H4 (cell line): Measurements from ENCODE around the gene CCDC134. TPM values are rescaled to one million over a fixed set of nuclear protein-coding genes. Genes with fewer than 3 reads are reported as not detected.

Experiments
- DNase-seq: peaks from one replicate; pipeline ENCODE4 v3.0.0-alpha.2; 2015; ENCODE audit warnings: low spot score
- total RNA-seq: library from RNA; depleted of rRNA; stranded (reverse); fragments of >200 nt; shearing (Covaris generic); gene quantifications from 2 replicates; pipeline ENCODE4 v1.2.3, GENCODE V29; 2014; rRNA removed

The CCDC134 gene
- total RNA-seq, result 8.1 and 10.6 TPM in 2 replicates

DNA sequence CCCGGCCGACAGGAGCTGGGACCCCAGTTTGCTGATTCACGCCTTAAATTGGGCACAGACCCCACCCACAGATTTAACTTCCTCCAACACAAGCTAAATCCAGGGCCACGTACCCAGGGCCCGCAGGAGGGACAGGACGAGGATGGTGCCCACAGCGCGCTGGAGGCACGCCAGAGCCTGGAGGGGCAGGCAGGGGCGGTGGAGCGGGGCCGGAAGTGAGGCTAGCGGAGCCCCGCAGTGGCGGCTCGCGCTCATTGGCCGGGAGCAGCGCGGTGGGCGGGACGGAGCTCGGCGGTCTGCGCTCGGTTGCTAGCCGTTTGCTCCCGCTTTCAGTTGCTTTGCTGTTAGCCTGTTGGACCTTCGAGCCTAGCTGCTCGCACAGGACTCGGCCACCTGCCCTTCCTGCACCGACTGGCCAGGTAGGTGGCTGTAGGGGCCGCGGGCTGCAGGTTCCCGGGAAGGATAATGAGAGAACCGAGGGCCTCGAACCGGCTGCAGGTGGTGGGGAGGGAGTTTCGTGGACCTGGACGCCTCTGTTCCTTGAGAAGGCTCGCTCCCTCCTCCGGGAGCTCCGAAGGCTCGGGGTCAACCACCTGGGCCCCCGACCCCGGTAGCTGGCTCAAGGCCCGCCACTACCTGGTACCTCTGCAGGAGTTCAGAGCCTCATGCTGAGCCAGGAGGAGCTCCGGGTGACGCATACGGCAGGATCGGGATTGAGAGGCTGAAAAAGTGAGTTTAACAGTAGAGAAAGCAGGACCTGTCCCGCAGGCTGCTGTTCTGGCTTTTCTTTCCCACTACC lies at the start of gene CCDC134:
Gene CCDC134, plus strand, starts transcription at position 332 of the 799 bp plus-strand sequence. CDS start 8,212 bp downstream, outside the sequence.
- DNase-seq, result peak; percentile 89

DNA sequence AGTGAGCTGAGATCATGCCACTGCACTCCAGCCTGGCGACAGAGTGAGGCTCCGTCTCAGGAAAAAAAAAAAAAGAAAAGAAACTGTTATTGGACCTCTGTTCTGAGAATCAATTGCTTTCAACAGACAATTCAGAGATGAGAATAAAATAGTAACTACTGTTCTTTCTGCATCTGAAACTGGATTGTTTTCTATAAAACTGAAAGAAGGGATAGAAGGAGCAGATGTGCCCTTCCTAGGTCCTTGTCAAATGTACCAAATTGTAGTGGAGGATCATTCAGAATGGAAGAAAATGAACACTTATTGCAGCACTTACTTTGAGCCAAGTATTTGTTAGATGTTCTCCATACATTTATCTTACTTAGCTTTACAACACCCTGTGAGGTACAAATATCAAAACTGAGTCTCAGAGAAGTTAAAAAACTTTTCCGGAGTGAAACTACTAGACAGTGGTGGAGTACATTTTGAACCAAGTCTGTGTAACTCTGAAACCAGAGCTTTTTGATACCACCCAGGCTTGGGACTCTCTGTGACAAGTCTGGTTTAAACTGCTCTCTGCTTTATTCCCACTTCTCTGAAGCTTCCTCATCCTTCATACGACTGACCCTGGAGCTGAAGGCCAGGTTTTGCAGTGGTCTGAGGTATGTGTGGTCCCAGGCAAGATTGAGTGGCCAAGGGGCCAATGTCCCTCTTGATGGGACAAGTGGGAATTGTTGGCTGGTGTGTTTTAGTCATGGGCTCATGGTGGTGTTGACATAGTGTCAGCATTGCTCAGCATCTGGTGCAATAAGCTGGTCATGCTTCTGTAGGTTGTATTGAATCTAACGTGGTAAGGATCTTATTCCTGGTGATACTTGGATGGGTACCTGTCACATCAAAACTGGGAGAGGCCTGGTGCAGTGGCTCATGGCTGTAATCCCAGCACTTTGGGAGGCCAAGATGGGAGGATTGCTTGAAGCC lies 48.2 kb upstream of the CCDC134 start:
- DNase-seq, result no peak

DNA sequence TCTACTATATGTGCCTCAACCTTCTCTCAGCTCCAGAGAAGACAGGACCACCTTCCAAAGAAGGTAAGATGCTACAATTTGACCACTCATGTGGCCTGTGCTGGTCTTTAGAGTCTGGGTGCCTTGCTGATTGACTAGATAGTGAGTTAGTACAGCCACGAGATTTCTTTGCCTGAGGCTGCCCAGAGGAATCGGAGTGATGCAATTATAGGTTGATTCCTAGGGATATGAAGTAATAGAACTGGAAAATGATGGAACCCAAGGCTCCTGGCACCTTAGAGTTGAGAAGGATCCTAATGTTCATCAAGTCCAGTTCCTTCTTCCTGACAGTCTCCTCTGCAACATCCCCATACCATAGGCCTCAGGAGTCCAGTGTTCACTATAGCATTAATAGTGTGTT lies 46.5 kb upstream of the CCDC134 start:
- no peak for DNase-seq

DNA sequence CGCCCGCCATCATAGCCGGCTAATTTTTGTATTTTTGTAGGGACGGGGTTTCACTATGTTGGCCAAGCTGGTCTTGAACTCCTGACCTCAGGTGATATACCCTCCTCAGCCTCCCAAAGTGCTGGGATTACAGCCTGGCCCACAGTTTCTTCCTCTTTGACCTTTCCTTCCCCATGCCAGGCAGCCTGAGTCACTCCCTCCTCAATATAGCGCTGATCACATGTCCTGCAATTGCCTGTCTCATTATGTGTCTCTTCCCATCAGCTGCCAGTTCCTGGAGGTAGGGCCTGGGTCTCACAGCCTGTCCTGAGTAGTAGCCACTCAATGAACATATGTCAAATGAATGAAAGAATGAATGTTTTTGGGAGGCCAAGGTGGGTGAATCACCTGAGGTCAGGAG lies 43.0 kb upstream of the CCDC134 start:
- DNase-seq, result no peak

DNA sequence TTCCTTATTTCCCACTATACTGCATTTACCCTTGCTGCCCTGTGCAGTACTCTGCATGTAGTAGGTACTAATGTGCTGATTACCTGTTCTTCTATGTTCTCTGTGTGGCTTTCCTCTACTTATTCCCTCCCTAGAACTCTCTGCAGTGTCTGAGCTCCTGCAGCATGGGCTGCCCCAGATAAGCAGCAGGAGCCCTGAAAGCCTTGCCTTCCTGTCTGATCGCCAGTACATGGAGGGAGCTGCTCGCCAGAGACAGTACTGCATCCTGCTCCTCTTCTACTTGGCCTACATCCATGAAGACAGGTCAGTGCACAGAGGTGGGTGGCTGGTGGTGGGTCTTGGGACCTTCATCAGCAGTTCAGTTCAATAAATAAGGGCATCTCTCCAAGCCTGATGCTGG lies 42.2 kb upstream of the CCDC134 start:
- no peak for DNase-seq

DNA sequence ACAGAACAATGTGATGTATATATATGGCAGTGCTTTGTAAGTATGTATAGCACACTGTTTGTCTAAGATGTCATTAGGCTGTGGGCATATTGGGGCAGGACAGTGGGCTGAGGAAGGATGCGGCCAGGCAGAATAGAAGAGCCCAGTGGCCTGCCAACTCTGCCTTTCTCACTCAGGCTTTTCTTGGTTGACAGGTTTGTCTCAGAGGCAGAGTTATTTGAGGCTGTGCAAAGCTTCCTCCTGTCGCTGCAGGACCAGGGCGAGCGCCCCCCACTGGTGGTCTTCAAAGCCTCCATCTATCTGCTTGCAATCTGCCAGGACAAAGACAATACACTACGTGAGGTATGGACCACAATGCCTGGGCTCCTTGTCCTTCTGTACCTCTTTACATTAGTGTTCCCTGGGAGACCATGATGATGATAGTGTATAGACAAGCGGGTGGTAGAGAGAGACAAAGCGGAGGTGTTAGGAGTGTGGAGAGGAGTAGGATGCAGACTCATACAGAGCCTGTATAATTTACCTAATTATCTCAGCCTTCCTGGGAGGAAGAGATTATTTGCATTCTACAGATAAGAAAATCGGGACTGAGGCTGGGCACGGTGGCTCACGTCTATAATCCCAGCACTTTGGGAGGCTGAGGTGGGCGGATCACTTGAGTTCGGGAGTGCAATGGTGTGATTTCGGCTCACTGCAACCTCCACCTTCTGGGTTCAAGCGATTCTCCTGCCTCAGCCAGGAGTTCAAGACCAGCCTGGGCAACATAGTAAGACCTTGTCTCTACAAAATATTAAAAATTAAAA lies 37.3 kb upstream of the CCDC134 start:
- DNase-seq, result no peak

DNA sequence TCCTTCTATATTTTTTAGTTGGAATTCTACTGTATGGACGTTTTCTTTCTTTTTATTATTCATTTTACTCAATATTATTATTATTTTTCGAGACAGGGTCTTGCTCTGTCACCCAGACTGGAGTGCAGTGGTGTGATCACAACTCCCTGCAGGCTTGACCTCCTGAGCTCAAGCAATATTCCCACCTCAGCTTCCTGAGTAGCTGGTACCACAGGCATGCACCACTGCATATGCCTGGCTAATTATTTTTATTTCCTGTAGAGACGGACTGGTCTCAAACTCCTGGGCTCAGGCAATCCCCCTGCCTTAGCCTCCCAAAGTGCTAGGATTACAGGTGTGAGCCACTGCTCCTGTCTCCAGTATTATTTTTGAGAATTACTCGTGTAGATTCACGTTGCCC lies 34.0 kb upstream of the CCDC134 start:
- no peak for DNase-seq

DNA sequence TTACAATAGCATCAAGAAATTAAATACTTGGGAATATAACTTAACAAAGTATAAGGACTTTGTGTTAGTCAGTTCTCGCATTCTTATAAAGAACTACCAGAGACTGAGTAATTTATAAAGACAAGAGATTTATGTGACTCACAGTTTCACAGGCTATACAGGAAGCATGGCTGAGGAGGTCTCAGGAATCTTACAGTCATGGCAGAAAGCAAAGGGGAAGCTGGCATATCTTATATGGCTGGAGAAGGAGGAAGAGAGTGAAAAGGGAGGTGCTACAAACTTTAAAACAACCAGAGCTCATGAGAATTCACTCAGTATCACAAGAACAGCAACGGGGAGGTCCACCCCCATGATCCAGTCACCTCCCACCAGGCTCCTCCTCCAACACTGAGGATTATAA lies 32.0 kb upstream of the CCDC134 start:
- DNase-seq, result peak; percentile 19

DNA sequence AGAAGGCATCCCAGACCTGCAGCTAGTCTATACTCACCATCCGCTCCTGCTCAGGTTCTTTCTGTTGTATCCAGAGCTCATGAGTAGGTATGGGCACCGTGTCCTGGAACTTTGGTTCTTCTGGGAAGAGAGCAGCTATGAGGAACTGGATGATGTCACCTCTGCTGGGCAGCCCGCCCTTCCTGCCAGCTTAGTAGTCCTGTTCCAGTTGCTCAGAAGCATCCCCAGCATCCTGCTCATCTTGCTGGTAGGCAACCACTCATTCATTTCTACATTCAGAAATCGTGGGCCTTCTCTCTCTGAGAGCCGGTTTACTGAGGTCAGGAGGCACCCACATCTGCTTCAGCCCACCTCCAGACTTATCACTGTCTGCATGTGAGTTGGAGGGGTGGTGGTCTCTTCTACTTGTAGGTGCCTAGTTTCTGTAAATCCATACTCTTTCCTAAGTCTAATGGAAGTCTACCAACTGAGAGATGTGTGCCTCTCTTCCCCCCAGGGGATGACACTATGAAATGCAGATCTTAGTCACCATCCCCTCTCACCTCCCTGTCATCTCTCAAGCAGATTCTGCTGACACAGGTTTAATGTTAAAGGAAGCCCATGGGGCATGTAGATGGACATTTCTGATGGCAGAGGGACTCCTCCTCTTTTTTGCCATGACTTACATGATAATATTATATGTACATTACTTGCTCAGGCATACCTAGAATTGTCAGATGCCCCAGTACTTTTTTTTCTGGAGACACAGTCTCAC lies 29.6 kb upstream of the CCDC134 start:
- no peak for DNase-seq

DNA sequence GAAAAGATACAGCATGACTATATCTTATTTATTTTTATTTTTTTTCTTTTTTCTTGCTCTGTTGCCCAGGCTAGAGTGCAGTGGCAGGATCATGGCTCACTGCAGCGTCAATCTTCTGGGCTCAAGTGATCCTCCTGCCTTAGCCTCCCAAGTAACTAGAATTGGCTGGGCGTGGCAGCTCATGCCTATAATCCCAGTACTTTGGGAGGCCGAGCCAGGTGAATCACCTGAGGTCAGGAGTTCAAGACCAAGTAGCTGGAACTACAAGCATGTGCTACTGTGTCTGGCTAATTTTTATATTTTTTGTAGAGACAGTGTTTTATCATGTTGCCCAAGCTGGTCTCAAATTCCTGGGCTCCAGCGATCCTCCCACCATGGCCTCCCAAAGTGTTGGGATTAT lies 28.3 kb upstream of the CCDC134 start:
- no peak for DNase-seq

DNA sequence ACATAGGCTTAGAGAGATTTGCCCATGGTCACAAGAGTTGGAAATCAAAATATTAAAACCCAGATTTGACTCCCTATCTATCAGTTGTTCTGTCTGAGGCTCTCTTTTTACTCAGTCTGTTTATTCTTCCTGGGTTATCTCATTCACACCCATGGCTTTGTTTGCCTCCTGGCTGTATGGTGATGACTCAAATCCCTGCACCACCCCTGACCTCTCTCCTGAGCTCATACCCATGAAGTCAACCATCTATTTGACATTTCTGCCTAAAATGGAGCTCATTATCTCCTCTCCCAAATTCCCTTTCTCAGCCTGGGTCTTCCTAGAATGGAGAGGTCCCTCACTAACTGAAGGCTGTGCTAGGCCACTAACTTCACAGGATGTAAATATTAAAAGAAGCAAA lies 27.8 kb upstream of the CCDC134 start:
- no peak for DNase-seq

DNA sequence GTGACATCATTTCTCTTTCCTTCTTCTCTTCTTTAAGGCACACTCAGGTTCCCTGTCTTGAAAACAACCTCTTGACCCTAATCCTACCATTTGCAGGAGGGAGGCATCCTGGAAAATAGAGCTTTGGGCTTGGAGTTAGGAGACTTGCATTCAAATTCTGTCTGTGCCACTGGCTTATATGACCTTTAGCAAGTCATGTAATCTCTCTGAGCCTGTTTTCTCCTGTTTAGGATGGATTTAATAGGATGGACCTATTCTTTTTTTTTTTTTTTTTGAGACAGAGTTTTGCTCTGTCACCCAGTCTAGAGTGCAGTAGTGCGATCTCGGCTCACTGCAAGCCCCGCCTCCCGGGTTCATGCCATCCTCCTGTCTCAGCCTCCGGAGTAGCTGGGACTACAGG lies 25.1 kb upstream of the CCDC134 start:
- no peak for DNase-seq

DNA sequence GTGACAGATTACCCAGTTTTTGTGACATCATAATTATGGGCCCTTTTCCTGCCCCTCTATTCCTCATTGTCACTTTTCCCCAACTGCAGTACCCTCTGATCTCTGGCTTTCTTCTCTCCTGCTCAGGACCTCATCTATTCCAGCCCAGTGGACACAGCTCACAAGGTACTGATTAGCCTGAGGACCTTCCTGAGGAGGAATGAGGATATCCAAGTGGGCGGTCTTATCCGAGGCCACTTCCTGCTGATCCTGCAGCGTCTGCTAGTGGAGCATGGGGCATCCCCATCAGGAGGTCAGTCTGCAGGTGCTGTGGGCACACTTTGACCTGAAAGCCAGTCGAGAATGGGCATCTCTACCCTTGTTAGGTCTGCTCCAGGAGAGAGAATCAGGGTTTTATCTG lies 24.5 kb upstream of the CCDC134 start:
- DNase-seq, result no peak

DNA sequence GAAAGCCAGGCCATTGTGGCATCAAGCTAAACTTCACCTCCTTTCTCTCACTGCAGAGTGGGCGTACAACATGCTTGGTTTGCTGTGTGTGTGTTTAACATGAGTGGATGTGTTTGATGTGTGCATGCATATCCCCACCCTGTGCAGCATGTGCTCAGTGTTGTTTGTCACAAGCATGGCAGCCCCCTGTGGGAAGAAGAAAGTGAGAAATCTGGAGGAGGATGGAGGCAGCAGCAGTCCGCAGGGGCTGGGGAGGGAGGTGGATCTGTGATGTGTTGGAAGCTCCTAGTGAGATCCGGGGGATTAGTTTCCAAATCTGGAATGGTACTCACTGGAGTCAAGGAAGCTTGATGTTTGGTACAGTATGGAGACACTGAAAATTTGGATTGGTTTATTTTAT lies 24.1 kb upstream of the CCDC134 start:
- no peak for DNase-seq

DNA sequence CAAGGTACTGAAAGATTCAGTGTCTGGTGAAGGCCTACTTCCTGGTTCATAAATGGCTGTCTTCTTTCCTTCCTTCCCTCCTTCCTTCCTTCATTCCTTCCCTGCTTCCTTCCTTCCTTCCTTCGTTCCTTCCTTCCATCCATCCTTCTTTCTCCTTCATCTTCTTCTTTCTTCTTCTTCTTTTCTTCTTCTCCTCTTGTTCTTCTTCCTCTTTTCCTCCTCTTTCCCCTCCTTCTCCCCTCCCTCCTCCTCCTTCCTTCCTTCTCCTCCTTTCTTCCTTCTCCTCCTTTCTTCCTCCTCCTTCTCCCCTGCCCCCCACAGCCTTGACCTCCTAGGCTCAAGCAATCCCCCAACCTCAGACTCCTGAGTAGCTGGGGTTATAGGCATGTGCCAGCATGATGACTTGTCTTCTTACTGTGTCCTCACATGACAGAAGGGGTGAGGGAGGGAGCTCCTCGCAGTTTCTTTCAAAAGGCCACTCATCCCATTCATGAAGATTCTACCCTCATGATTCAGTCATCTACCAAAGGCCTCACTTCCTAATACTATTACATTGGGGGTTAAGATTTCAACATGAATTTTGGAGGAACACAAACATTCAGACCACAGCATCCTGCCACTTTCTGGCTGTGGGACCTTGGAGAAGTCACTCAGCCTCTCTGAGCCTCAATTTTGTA lies 22.6 kb upstream of the CCDC134 start:
- DNase-seq, result no peak

DNA sequence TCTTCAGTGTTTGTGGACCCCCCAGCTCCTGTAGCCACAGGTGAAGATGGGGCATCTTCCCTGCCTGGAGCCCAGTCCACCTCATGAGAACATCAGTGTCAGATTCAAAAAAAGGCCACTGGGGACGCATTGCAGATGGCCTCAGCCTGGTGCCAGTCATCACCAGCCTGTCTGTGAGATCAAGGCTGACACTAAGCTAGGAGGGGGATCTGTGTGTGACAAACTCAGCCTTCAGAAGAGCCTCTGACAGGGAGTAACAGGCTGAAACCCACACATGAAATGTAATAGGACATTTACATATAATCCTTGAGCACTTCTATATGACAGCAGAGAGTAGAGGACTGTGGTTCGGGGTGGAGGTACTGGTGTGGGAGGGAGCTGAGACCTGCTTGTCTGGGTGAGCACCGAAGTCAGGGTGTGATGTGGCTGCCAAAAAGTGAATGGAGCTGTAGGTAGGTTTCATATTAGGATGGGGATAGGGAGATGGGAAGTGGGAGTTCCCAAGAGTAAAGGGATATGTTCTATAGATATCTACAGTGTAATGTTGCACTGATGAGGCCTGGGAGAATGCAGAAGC lies 20.5 kb upstream of the CCDC134 start:
- no peak for DNase-seq

DNA sequence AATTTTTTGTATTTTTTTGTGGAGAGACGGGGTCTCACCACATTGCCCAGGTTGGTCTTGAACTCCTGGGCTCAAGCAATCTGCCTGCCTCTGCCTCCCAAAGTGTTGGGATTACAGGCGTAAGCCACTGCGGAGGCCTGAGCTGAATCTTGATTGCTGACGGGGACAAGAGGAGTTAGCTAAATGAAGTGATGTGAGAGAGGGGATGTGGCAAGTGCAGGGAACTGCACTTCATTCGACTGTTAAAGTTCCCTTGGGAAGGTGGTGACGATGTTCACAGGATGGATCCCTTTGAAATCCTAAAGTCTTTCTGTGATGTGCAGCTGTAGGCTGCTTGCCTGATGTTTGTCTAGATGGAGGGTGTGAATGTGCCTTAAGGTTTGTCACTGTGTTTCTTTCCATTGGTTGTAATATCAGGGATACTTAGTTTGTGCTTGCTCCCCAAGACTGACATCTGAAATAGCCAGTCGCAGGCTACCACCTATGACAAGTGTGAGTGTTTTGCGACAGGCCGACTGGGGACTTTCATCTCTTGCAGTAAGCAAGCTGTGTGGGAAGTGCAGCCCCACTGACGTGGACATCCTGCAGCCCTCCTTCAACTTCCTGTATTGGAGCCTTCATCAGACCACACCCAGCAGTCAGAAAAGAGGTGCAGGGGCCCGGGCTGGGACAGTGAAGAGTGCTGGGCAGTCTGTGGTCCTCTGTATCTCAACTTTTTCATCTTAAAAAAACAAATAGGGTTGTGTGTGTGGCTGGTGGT lies 19.6 kb upstream of the CCDC134 start:
- DNase-seq, result peak; percentile 27

DNA sequence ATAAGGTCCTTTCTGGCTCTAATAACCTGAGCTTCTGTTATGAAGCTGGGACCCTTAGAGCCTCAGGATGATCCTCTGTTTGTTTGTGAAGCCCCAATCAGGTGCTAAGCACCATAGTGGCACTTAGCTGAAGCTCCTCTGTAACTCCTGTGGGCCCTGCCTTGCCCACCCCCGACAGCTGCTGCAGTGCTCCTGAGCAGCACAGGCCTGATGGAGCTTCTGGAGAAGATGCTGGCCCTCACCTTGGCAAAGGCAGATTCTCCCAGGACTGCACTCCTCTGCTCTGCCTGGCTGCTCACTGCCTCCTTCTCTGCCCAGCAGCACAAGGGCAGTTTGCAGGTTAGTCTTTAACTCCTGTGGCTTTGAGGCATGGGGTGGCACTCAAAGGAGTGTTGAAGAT lies 19.0 kb upstream of the CCDC134 start:
- DNase-seq, result no peak

DNA sequence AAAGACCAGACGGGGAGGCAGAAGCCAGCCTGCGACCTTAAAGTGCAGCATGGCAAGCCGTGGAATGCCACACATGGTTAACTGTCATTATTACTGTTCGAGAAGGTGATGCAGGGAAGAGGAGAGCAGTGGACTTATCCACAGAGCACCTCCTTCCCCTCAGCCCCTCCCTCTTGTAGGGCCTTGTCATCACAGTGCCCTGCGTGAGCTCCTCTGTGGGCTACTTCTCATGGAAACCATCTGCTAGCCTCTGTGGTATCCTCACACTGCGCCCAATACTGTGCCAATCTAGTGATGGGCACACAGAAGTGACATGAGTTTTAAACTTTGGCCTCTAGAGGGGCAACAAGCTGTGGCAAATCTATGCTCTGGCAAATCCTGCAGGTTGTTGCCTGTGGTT lies 18.2 kb upstream of the CCDC134 start:
- no peak for DNase-seq

DNA sequence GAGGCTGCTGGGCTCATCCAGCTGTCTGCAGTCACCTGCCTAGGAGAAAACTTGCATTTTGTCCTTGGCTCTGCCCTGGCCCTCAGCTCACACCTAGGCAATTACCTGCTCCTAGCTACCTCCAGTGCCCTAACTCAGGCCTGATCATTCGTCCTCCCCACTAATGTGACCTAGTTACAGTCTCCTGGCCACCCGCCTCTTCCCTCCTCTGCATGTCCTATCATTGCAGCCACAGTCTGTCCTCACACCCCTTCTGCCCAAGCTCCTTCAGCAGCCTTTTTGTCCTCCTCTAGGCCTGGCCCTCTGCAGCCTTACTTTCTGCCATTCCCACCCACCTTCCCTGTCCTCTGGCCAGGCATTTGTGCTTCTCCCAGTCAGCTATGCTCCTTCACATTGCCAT lies 17.7 kb upstream of the CCDC134 start:
- no peak for DNase-seq
